LNCAP (cell line): ENCODE data around the gene LINC01488.

Source experiments
- CTCF ChIP-seq: fragments of 450-650 bp; IDR thresholded peaks from 2 replicates; pipeline ENCODE4 v1.5.1; 2017; ENCODE audit warnings: mild to moderate bottlenecking

LINC01488 gene

GRCh38 chr11:69492201-69492991 lies 10.9 kb downstream of the LINC01488 start:
- no peak for TF ChIP-seq CTCF

- no peak for TF ChIP-seq CTCF
Observed at GRCh38 chr11:69493931-69494821, 12.7 kb downstream of the LINC01488 start.

DNA sequence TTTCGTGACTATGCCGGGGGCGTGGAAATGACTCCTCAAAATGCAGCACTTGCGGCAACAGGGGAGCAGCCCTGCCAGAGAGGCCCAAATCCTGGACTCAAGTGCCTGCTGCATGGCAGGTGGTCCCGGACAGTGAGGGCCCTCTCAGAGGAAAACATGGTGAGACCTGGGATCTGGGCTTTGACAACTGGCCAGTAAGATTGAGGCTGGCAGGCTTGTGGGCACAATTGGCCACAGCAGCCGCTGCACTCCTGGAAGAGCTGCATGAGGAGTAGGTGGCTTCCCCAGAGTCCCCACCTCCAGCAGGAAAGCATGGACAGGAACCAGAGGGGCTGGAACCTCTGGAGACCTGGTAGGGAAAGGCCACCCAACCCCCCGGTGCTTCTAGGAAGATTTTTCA lies 13.4 kb downstream of the LINC01488 start:
- no peak for TF ChIP-seq CTCF

DNA sequence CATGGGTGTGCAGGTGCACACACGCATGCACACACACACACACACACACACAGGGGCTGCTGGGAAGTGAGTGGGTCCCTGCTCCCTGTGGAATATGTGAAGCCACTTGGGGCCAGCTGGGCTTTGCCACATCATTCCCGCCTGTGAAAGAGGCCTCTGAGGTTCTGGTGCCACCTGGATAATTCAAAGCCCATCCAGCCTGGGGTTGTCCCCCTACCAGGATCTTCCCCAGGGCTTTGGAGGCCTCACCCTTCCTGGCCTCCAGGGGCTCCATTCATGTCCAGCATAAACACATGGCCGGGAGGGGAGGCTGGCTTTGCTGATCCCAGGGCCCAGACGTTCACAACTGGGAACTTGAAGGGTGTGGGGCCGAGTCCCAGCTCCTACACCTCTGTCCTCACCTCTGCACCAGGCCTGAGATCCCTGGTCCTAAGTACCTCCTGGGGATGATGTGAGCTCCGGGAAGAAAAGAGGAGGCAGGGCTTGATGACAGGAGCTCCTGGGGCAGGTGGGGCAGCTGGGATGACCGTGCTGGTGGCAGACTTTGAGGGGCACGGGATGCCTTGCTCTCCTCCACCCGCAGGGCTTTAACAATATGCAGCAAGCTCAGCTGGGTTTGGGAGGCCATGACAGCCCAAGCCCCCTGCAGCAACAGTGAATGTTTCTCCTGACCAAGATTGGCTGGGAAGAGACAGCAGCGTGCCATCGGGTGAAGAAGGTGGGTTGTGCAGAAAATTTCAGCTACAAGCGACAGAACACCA lies 14.2 kb downstream of the LINC01488 start:
- TF ChIP-seq CTCF: no peak

GRCh38 chr11:69496202-69496557 lies 14.7 kb downstream of the LINC01488 start:
- TF ChIP-seq CTCF: no peak

GRCh38 chr11:69496631-69497220 lies 15.3 kb downstream of the LINC01488 start:
- no peak for TF ChIP-seq CTCF

- TF ChIP-seq CTCF: no peak
Observed at GRCh38 chr11:69497221-69497787, 15.8 kb downstream of the LINC01488 start.
